ENCODE results near the gene GPRC6A.

The GPRC6A gene

GRCh38 chr6:116840091-116840490 is 11.2 kb upstream of the GPRC6A start:
- TF ChIP-seq ZNF623 (tag by site-specific recombination; IDR thresholded peaks at IDR 0.05) = no peak
- TF ChIP-seq OVOL3 (tag by site-specific recombination; IDR thresholded peaks at IDR 0.05) = no peak
- no peak for TF ChIP-seq ZBTB11 (tag by site-specific recombination; conservative IDR thresholded peaks at IDR 0.05; ENCODE audit: low read depth)
- no peak for TF ChIP-seq GFI1B (tag by site-specific recombination; IDR thresholded peaks at IDR 0.05)
- TF ChIP-seq BCL11B (tag by site-specific recombination; IDR thresholded peaks at IDR 0.05; ENCODE audit: low read depth) = no peak
- TF ChIP-seq ZNF184 (tag by site-specific recombination; IDR thresholded peaks at IDR 0.05) = no peak
- no peak for TF ChIP-seq ZBTB20 (tag by site-specific recombination; IDR thresholded peaks at IDR 0.05)
- TF ChIP-seq ZNF280D (tag by site-specific recombination; IDR thresholded peaks at IDR 0.05) = no peak
- TF ChIP-seq ZNF530 (tag by site-specific recombination; IDR thresholded peaks at IDR 0.05; ENCODE audit: low read depth) = no peak
- no peak for TF ChIP-seq EGR2 (tag by site-specific recombination; IDR thresholded peaks at IDR 0.05; ENCODE audit: low read depth)
- no peak for TF ChIP-seq ZNF521 (tag by site-specific recombination; IDR thresholded peaks at IDR 0.05)
- no peaks in the 10 kb centered on the region for H3K36me3 ChIP-seq (ENCODE audit: control insufficient read depth in 2 of 2, insufficient read depth in 1 of 2, low read length in 2 of 2)
- H3K9me3 ChIP-seq (ENCODE audit: control insufficient read depth, insufficient read depth, low read depth, low read length) = no peaks in the 10 kb centered on the region
- H3K4me1 ChIP-seq (ENCODE audit: control insufficient read depth, insufficient read depth, low read length) = no peaks in the 10 kb centered on the region
- no peak overlapping the region for H3K4me3 ChIP-seq (ENCODE audit: low read depth, low read length)
- CTCF ChIA-PET = no interaction called here
- POLR2A ChIA-PET = no interaction called here
- H3K27ac ChIP-seq (ENCODE audit: extremely low read depth, low read depth, low read length) = no peak overlapping the region

GRCh38 chr6:116836606-116837342 is 7.9 kb upstream of the GPRC6A start:
- Histone ChIP-seq H3K27ac (ENCODE audit: extremely low read depth, low read depth, low read length) (no peak overlapping the region), H3K4me1 (ENCODE audit: control insufficient read depth, insufficient read depth, low read length) (no peaks in the 10 kb centered on the region), H3K4me3 (ENCODE audit: low read depth, low read length) (no peak overlapping the region), H3K9me3 (ENCODE audit: control insufficient read depth, insufficient read depth, low read depth, low read length) (no peaks in the 10 kb centered on the region), H3K36me3 (ENCODE audit: control insufficient read depth in 2 of 2, insufficient read depth in 1 of 2, low read length in 2 of 2) (no peaks in the 10 kb centered on the region)
- TF ChIP-seq ZNF521 (tag by site-specific recombination; IDR thresholded peaks at IDR 0.05) (no peak), ZNF223 (tag by site-specific recombination; IDR thresholded peaks at IDR 0.05) (no peak), ZNF501 (tag by site-specific recombination; IDR thresholded peaks at IDR 0.05) (no peak), ZXDB (tag by site-specific recombination; IDR thresholded peaks at IDR 0.05) (no peak), ZNF157 (tag by site-specific recombination; IDR thresholded peaks at IDR 0.05) (no peak), ZNF302 (tag by site-specific recombination; IDR thresholded peaks at IDR 0.05; ENCODE audit: low read depth) (no peak), ZNF266 (tag by site-specific recombination; IDR thresholded peaks at IDR 0.05; ENCODE audit: low read depth) (no peak), ZNF707 (tag by site-specific recombination; IDR thresholded peaks at IDR 0.05) (no peak), GLI4 (tag by site-specific recombination; IDR thresholded peaks at IDR 0.05) (no peak), ZNF398 (tag by site-specific recombination; IDR thresholded peaks at IDR 0.05) (no peak), ZNF274 (IDR thresholded peaks at IDR 0.05; ENCODE audit: low read length) (no peak), ZNF274 (tag by site-specific recombination; IDR thresholded peaks at IDR 0.05; ENCODE audit: borderline replicate concordance) (no peak), ZNF639 (tag by site-specific recombination; IDR thresholded peaks at IDR 0.05) (no peak), ZNF350 (tag by site-specific recombination; IDR thresholded peaks at IDR 0.05) (no peak), SALL2 (tag by site-specific recombination; IDR thresholded peaks at IDR 0.05; ENCODE audit: borderline replicate concordance) (no peak), ZBTB20 (tag by site-specific recombination; IDR thresholded peaks at IDR 0.05) (no peak), GFI1B (tag by site-specific recombination; IDR thresholded peaks at IDR 0.05) (no peak), FEZF1 (tag by site-specific recombination; IDR thresholded peaks at IDR 0.05) (no peak)
- POLR2A ChIA-PET = no interaction called here
- CTCF ChIA-PET = interaction anchor here (0.6 kb wide), 2 partner anchors 568 to 766 kb away, joined by 3 read pairs; no protein-coding TSS in a partner anchor

Measured in HEK293 (cell line).